GM23248 (cell line): ENCODE data around the gene WDPCP. TPM values are rescaled to one million over a fixed set of nuclear protein-coding genes. Genes with fewer than 3 reads are reported as not detected.

ENCODE experiments used
- DNase-seq: peaks from one replicate; pipeline ENCODE4 v3.0.0-alpha.2; 2015
- H2AFZ ChIP-seq: fragments of 200-600 bp; sonication (generic); 2 replicates; pipeline ENCODE4 v1.6.1; 2016; ENCODE audit warnings: antibody characterized with exemption
- H3F3A ChIP-seq: fragments of 200-600 bp; sonication (generic); 2 replicates; pipeline ENCODE4 v1.6.1; 2016; ENCODE audit warnings: mild to moderate bottlenecking, antibody characterized with exemption, mixed run types; ENCODE audit not compliant: insufficient read depth
- H3K27ac ChIP-seq: fragments of 200-600 bp; sonication (generic); 2 replicates; pipeline ENCODE4 v1.5.1; 2016; ENCODE audit warnings: mild to moderate bottlenecking
- H3K27me3 ChIP-seq: fragments of 200-600 bp; sonication (generic); replicated peaks from 2 replicates; pipeline ENCODE4 v1.6.1; 2016; ENCODE audit warnings: mild to moderate bottlenecking; ENCODE audit not compliant: insufficient read depth
- H3K36me3 ChIP-seq: fragments of 200-600 bp; sonication (generic); 2 replicates; pipeline ENCODE4 v1.6.1; 2016; ENCODE audit warnings: low read depth, mild to moderate bottlenecking
- H3K4me1 ChIP-seq: fragments of 200-600 bp; sonication (generic); 2 replicates; pipeline ENCODE4 v1.6.1; 2016; ENCODE audit warnings: mild to moderate bottlenecking; ENCODE audit not compliant: insufficient read depth
- H3K4me2 ChIP-seq: fragments of 200-600 bp; sonication (generic); one replicate; pipeline ENCODE4 v1.6.1; 2016; ENCODE audit warnings: mild to moderate bottlenecking; ENCODE audit not compliant: unreplicated experiment
- H3K4me3 ChIP-seq: fragments of 200-600 bp; sonication (generic); 2 replicates; pipeline ENCODE4 v1.5.1; 2016; ENCODE audit warnings: mild to moderate bottlenecking
- H3K79me2 ChIP-seq: fragments of 200-600 bp; sonication (generic); 2 replicates; pipeline ENCODE4 v1.6.1; 2016; ENCODE audit warnings: mild to moderate bottlenecking; ENCODE audit not compliant: insufficient read depth
- H3K9ac ChIP-seq: fragments of 200-600 bp; sonication (generic); 2 replicates; pipeline ENCODE4 v1.6.1; 2016; ENCODE audit warnings: mild to moderate bottlenecking
- H3K9me2 ChIP-seq: fragments of 200-600 bp; sonication (generic); 2 replicates; pipeline ENCODE4 v1.6.1; 2016; ENCODE audit warnings: mixed run types, mild to moderate bottlenecking, moderate library complexity; ENCODE audit not compliant: insufficient read depth
- H3K9me3 ChIP-seq: fragments of 200-600 bp; sonication (generic); one replicate; pipeline ENCODE4 v1.6.1; 2017; ENCODE audit warnings: low read depth
- H4K20me1 ChIP-seq: fragments of 200-600 bp; sonication (generic); 2 replicates; pipeline ENCODE4 v1.6.0; 2016; ENCODE audit not compliant: insufficient read depth
- EZH2 ChIP-seq: fragments of 200-600 bp; sonication (generic); IDR thresholded peaks from 2 replicates; pipeline ENCODE4 v1.6.1; 2018; ENCODE audit warnings: antibody characterized with exemption, mild to moderate bottlenecking; ENCODE audit not compliant: insufficient read depth, poor library complexity, severe bottlenecking
- EZH2phosphoT487 ChIP-seq: fragments of 200-600 bp; sonication (generic); IDR thresholded peaks from 2 replicates; pipeline ENCODE4 v1.6.1; 2018; ENCODE audit warnings: antibody characterized with exemption, moderate library complexity, mild to moderate bottlenecking, low read depth; ENCODE audit not compliant: insufficient read depth
- WGBS, 2 experiments: methylation state at CpG; one replicate each; pipeline ENCODE4 v1.1.6; 2015 to 2017; ENCODE audit warnings: low lambda C conversion rate in 2 of 2, low coverage in 1 of 2; ENCODE audit errors: missing lambda C conversion rate in 2 of 2; 5-methylcytosine and 5-hydroxymethylcytosine counted together
- in situ Hi-C: fragments of 300-500 bp; cut with MboI; formaldehyde crosslinking; loops from 2 replicates; pipeline ENCODE4 v1.15.0; 2020
- polyA plus RNA-seq: library from polyadenylated mRNA; unstranded; fragments of >200 nt; fragmentation: Nextera tagmentation; extraction: Ambion mirVana; gene quantifications from 2 replicates; pipeline ENCODE4 v1.2.1, GENCODE V29; 2016
- total RNA-seq: library from RNA; depleted of rRNA; stranded (reverse); fragments of >200 nt; shearing (Covaris generic); gene quantifications from 2 replicates; pipeline ENCODE4 v1.2.3, GENCODE V29; 2014

The WDPCP gene
- total and polyA plus RNA-seq, 2 experiments from 2014 or later = 6.0 to 8.1 TPM

GRCh38 chr2:63506320-63506719 lies 82.0 kb downstream of the WDPCP start:
- Histone ChIP-seq H3K4me1 (no peaks in the 10 kb centered on the region), H3K27ac (no peak overlapping the region), H4K20me1 (no peaks in the 10 kb centered on the region), H3K4me3 (no peak overlapping the region), H3K9me3 (no peaks in the 10 kb centered on the region), H3K36me3 (no peaks in the 10 kb centered on the region), H2AFZ (no peak overlapping the region), H3F3A (no peaks in the 10 kb centered on the region), H3K27me3 (no peaks in the 10 kb centered on the region), H3K9me2 (no peaks in the 10 kb centered on the region), H3K79me2 (no peaks in the 10 kb centered on the region; the same call in 1 of the 2 replicates), H3K9ac (no peak overlapping the region), H3K4me2 (no peak overlapping the region)
- DNase-seq = no peak
- in situ Hi-C loops = no loop called here
- TF ChIP-seq EZH2phosphoT487 = no peak
- WGBS, 2 experiments = 69 to 77% methylated on average over 2 of the region's 2 CpGs

GRCh38 chr2:63503818-63504217 lies 84.5 kb downstream of the WDPCP start:
- Histone ChIP-seq H4K20me1 (no peaks in the 10 kb centered on the region), H3K9me2 (no peaks in the 10 kb centered on the region), H3K4me1 (no peaks in the 10 kb centered on the region), H3K36me3 (no peaks in the 10 kb centered on the region), H3F3A (no peaks in the 10 kb centered on the region), H3K79me2 (no peaks in the 10 kb centered on the region), H3K9ac (no peak overlapping the region), H3K9me3 (no peaks in the 10 kb centered on the region), H3K4me2 (no peak overlapping the region), H2AFZ (no peak overlapping the region), H3K27ac (no peak overlapping the region), H3K27me3 (no peaks in the 10 kb centered on the region), H3K4me3 (no peak overlapping the region)
- no peak for TF ChIP-seq EZH2phosphoT487
- no peak for TF ChIP-seq EZH2
- in situ Hi-C loops = no loop called here
- no peak for DNase-seq
- WGBS, 2 experiments = 98 to 100% methylated on average over 1 of the region's 1 CpG

- no peak for DNase-seq
- Histone ChIP-seq H3F3A (no peaks in the 10 kb centered on the region), H3K9me3 (no peaks in the 10 kb centered on the region), H3K4me2 (no peak overlapping the region), H3K9me2 (no peaks in the 10 kb centered on the region), H3K79me2 (no peaks in the 10 kb centered on the region), H3K27me3 (no peaks in the 10 kb centered on the region), H3K4me3 (no peak overlapping the region), H3K36me3 (no peaks in the 10 kb centered on the region), H3K4me1 (no peaks in the 10 kb centered on the region), H2AFZ (no peak overlapping the region), H4K20me1 (no peaks in the 10 kb centered on the region), H3K27ac (no peak overlapping the region), H3K9ac (no peak overlapping the region)
- 88 to 90% methylated on average over 1 of the region's 1 CpG for WGBS, 2 experiments
- in situ Hi-C loops = no loop called here
- TF ChIP-seq EZH2 = no peak
- no peak for TF ChIP-seq EZH2phosphoT487
These were observed 87.9 kb downstream of the WDPCP start for GRCh38 chr2:63500398-63500797.

GRCh38 chr2:63497576-63497975 lies 90.7 kb downstream of the WDPCP start:
- Histone ChIP-seq H3K9me3 (no peaks in the 10 kb centered on the region), H3K4me2 (no peak overlapping the region), H3K4me1 (no peaks in the 10 kb centered on the region), H4K20me1 (no peaks in the 10 kb centered on the region), H3K79me2 (no peaks in the 10 kb centered on the region), H3K27me3 (no peaks in the 10 kb centered on the region), H3K9ac (no peak overlapping the region), H3F3A (no peaks in the 10 kb centered on the region), H3K4me3 (no peak overlapping the region), H3K9me2 (no peaks in the 10 kb centered on the region), H2AFZ (no peak overlapping the region), H3K36me3 (no peaks in the 10 kb centered on the region), H3K27ac (no peak overlapping the region)
- in situ Hi-C loops = no loop called here
- TF ChIP-seq EZH2phosphoT487 (no peak), EZH2 (no peak)
- 94 to 97% methylated on average over 2 of the region's 2 CpGs for WGBS, 2 experiments
- DNase-seq = no peak

GRCh38 chr2:63494968-63495367 lies 93.3 kb downstream of the WDPCP start:
- Histone ChIP-seq H3K4me1 (no peaks in the 10 kb centered on the region), H3K4me2 (no peak overlapping the region), H3K36me3 (no peaks in the 10 kb centered on the region), H3K4me3 (no peak overlapping the region), H3K9me2 (no peaks in the 10 kb centered on the region), H4K20me1 (no peaks in the 10 kb centered on the region), H3K27ac (no peak overlapping the region), H3K79me2 (no peaks in the 10 kb centered on the region), H3F3A (no peaks in the 10 kb centered on the region), H3K9ac (no peak overlapping the region), H3K27me3 (no peaks in the 10 kb centered on the region), H3K9me3 (no peaks in the 10 kb centered on the region), H2AFZ (no peak overlapping the region)
- no peak for DNase-seq
- in situ Hi-C loops = no loop called here
- WGBS, 2 experiments = 88 to 92% methylated on average over 1 of the region's 1 CpG
- TF ChIP-seq EZH2phosphoT487 = no peak
- no peak for TF ChIP-seq EZH2
